Body of pancreas (tissue), 4 donors: ENCODE measurements around the gene SRRM3. TPM values are rescaled to one million over a fixed set of nuclear protein-coding genes. Genes with fewer than 3 reads are reported as not detected.
"Not testable (repeated sequence)": the region's sequence is repeated elsewhere in the genome, so short reads cannot be mapped to it uniquely, and the experiment has no call there.

Experiments used
- ATAC-seq: fragments of 150-250 bp; one replicate; pipeline ENCODE4 v1.9.1; 2016
- DNase-seq, 4 donors: peaks; one replicate each; pipeline ENCODE4 v3.0.0-alpha.2; 2019
- H3K27ac ChIP-seq, 4 donors: fragments of 200-600 bp; sonication (generic); 1 replicate in 3 of 4; 2 replicates in 1 of 4; pipeline versions ENCODE4 v1.5.1 to v1.6.1; 2016 to 2019; ENCODE audit warnings: mild to moderate bottlenecking in 1 of 4, mixed read lengths in 1 of 4, moderate library complexity in 1 of 4
- H3K27me3 ChIP-seq, 2 donors: fragments of 200-600 bp; sonication (generic); one replicate each; pipeline ENCODE4 v1.6.0; 2016; ENCODE audit warnings: mild to moderate bottlenecking in 1 of 2
- H3K36me3 ChIP-seq, 2 donors: fragments of 200-600 bp; sonication (generic); replicated peaks in 1 of 2; 2 replicates each; pipeline ENCODE4 v1.5.1; 2016; ENCODE audit warnings: low read depth in 2 of 2; ENCODE audit not compliant: insufficient read depth in 1 of 2
- H3K4me1 ChIP-seq: fragments of 200-600 bp; sonication (generic); one replicate; pipeline ENCODE4 v1.6.0; 2016
- H3K4me3 ChIP-seq, 2 donors: fragments of 200-600 bp; sonication (generic); 1 replicate in 1 of 2; 2 replicates in 1 of 2; pipeline ENCODE4 v1.5.1; 2016 to 2019
- H3K9me3 ChIP-seq, 3 donors: fragments of 200-600 bp; sonication (generic); 1 replicate in 2 of 3; 2 replicates in 1 of 3; pipeline ENCODE4 v1.5.1; 2016
- CTCF ChIP-seq, 7 experiments: fragments of 450-650 bp in 4 of 7; fragments of 200-600 bp in 3 of 7; sonication (generic) in 3 of 7; IDR thresholded peaks; one replicate each; pipeline ENCODE4 v1.5.1; 2016 to 2019; ENCODE audit warnings: antibody characterized with exemption in 7 of 7
- POLR2A ChIP-seq, 3 donors: fragments of 450-650 bp; IDR thresholded peaks; one replicate each; pipeline ENCODE4 v1.6.1; 2016; ENCODE audit warnings: antibody characterized with exemption in 3 of 3, mild to moderate bottlenecking in 2 of 3
- WGBS, 2 donors: methylation state at CpG; one replicate each; pipeline ENCODE4 v1.1.5; 2017; 5-methylcytosine and 5-hydroxymethylcytosine counted together
- intact Hi-C: fragments of 100-400 bp; cut with DNase I; formaldehyde crosslinking; loops from one replicate; pipeline ENCODE4 v1.15.1; 2023
- total RNA-seq, 2 donors: library from RNA; depleted of rRNA; stranded (reverse); fragments of >200 nt; gene quantifications; one replicate each; pipeline ENCODE4 v1.1.0, GENCODE V29; 2016

Gene SRRM3
- total RNA-seq, 2 donors from 2014 or later = 3.4 to 13.8 TPM

- Histone ChIP-seq H3K4me3 (no peak overlapping the region), H3K36me3 (no peaks in the 10 kb centered on the region), H3K27me3 (no peaks in the 10 kb centered on the region), H3K4me1 (peaks cover 40% of the 10 kb centered on the region), H3K9me3 (no peaks in the 10 kb centered on the region), H3K27ac (no peak overlapping the region)
- peak; percentile 97 to 98 (median 98) for DNase-seq
- WGBS, 2 donors = 8 to 11% methylated on average over 11 to 15 of the region's 15 CpGs
- intact Hi-C loops = loop anchor here (5.0 kb wide), 1 partner anchor 132 kb away; no protein-coding TSS in a partner anchor
- ATAC-seq = peak; percentile 70
- TF ChIP-seq POLR2A (IDR thresholded peaks at IDR 0.05) = no peak
- TF ChIP-seq CTCF (IDR thresholded peaks at IDR 0.05) = peak; percentile 100
Measured at GRCh38 chr7:76314042-76314721, 112.5 kb downstream of the SRRM3 start.

- not testable (repeated sequence) for H3K36me3 ChIP-seq, H3K9me3 ChIP-seq, H3K27me3 ChIP-seq, ATAC-seq, H3K27ac ChIP-seq, DNase-seq, H3K4me3 ChIP-seq
- intact Hi-C loops = loop anchor here (5.0 kb wide), 1 partner anchor 132 kb away; no protein-coding TSS in a partner anchor
- 48 to 56% methylated on average over 6 of the region's 6 CpGs for WGBS, 2 donors
- H3K4me1 ChIP-seq = peaks cover 44% of the 10 kb centered on the region
Measured at GRCh38 chr7:76314740-76315139, 113.0 kb downstream of the SRRM3 start.

- Histone ChIP-seq H3K4me3 (no peak overlapping the region), H3K27me3 (no peaks in the 10 kb centered on the region), H3K36me3 (no peaks in the 10 kb centered on the region), H3K9me3 (no peaks in the 10 kb centered on the region), H3K27ac (no peak overlapping the region), H3K4me1 (peaks cover 43% of the 10 kb centered on the region)
- intact Hi-C loops = no loop called here
- WGBS, 2 donors = 59 to 74% methylated on average over 4 to 5 of the region's 5 CpGs
- TF ChIP-seq CTCF (IDR thresholded peaks at IDR 0.05) (no peak), POLR2A (IDR thresholded peaks at IDR 0.05) (no peak)
- DNase-seq (no peak), ATAC-seq (no peak)
Measured at GRCh38 chr7:76315364-76315763, 113.7 kb downstream of the SRRM3 start.

- peak overlapping the region; percentile 96 to 97 (median 96) for H3K27ac ChIP-seq
- no peaks in the 10 kb centered on the region for H3K9me3 ChIP-seq
- intact Hi-C loops = no loop called here
- H3K36me3 ChIP-seq = no peaks in the 10 kb centered on the region
- DNase-seq (peak; percentile 43 to 53 (median 47)), ATAC-seq (no peak)
- no peak for TF ChIP-seq POLR2A (IDR thresholded peaks at IDR 0.05)
- TF ChIP-seq CTCF (IDR thresholded peaks at IDR 0.05) = no peak
- 30 to 31% methylated on average over 12 to 13 of the region's 14 CpGs for WGBS, 2 donors
- H3K27me3 ChIP-seq = no peaks in the 10 kb centered on the region
- peaks cover 33% of the 10 kb centered on the region for H3K4me1 ChIP-seq
- H3K4me3 ChIP-seq = no peak overlapping the region
Measured at GRCh38 chr7:76316984-76317781, 115.5 kb downstream of the SRRM3 start.

- peak overlapping the region; percentile 7 to 57 for H3K4me3 ChIP-seq
- TF ChIP-seq CTCF (IDR thresholded peaks at IDR 0.05) (peak in 1 of 7 experiments; percentile 4), POLR2A (IDR thresholded peaks at IDR 0.05) (peak; percentile 78 to 88 (median 88))
- H3K27ac ChIP-seq = peak overlapping the region; percentile 96 to 97 (median 96)
- no peaks in the 10 kb centered on the region for H3K9me3 ChIP-seq
- intact Hi-C loops = no loop called here
- H3K36me3 ChIP-seq = no peaks in the 10 kb centered on the region
- H3K27me3 ChIP-seq = no peaks in the 10 kb centered on the region
- WGBS, 2 donors = 0% methylated on average over 10 to 43 of the region's 50 CpGs
- peak; percentile 90 for ATAC-seq
- peak; percentile 96 to 98 (median 98) for DNase-seq
- peaks cover 38% of the 10 kb centered on the region for H3K4me1 ChIP-seq
Measured at GRCh38 chr7:76317782-76318487, 116.2 kb downstream of the SRRM3 start.
